Smooth muscle cell (in vitro differentiated cells): ENCODE measurements around the gene PTCD3. TPM values are rescaled to one million over a fixed set of nuclear protein-coding genes. Genes with fewer than 3 reads are reported as not detected.

Experiments used
- DNase-seq: peaks from one replicate; lab custom pipeline; 2025; ENCODE audit not compliant: unreplicated experiment; lab: John Stamatoyannopoulos, UW
- H2AFZ ChIP-seq: fragments of 200-600 bp; sonication (generic); 2 replicates; pipeline ENCODE4 v1.6.0; 2016; ENCODE audit warnings: antibody characterized with exemption, low read depth, mild to moderate bottlenecking
- H3F3A ChIP-seq: fragments of 200-600 bp; sonication (generic); 2 replicates; pipeline ENCODE4 v1.6.0; 2017; ENCODE audit warnings: antibody characterized with exemption, low read depth
- H3K27ac ChIP-seq: fragments of 200-600 bp; sonication (generic); 2 replicates; pipeline ENCODE4 v1.5.1; 2016; ENCODE audit warnings: low read depth, mild to moderate bottlenecking
- H3K27me3 ChIP-seq: fragments of 200-600 bp; sonication (generic); 2 replicates; pipeline ENCODE4 v1.6.1; 2016; ENCODE audit warnings: low read depth, mild to moderate bottlenecking
- H3K36me3 ChIP-seq: fragments of 200-600 bp; sonication (generic); 2 replicates; pipeline ENCODE4 v1.5.1; 2016; ENCODE audit warnings: low read depth
- H3K4me1 ChIP-seq: fragments of 200-600 bp; sonication (generic); 2 replicates; pipeline ENCODE4 v1.5.1; 2016; ENCODE audit warnings: low read depth
- H3K4me2 ChIP-seq: fragments of 200-600 bp; sonication (generic); 2 replicates; pipeline ENCODE4 v1.6.0; 2016; ENCODE audit warnings: mild to moderate bottlenecking
- H3K4me3 ChIP-seq: fragments of 200-600 bp; sonication (generic); 2 replicates; pipeline ENCODE4 v1.5.1; 2016; ENCODE audit warnings: mild to moderate bottlenecking
- H3K79me2 ChIP-seq: fragments of 200-600 bp; sonication (generic); 2 replicates; pipeline ENCODE4 v1.6.0; 2016; ENCODE audit warnings: low read depth, mild to moderate bottlenecking
- H3K9ac ChIP-seq: fragments of 200-600 bp; sonication (generic); 2 replicates; pipeline ENCODE4 v1.6.0; 2016; ENCODE audit warnings: low read depth
- H3K9me3 ChIP-seq: fragments of 200-600 bp; sonication (generic); replicated peaks from 2 replicates; pipeline ENCODE4 v1.5.1; 2016; ENCODE audit warnings: low read depth
- H4K20me1 ChIP-seq: fragments of 200-600 bp; sonication (generic); 2 replicates; pipeline ENCODE4 v1.6.0; 2016; ENCODE audit warnings: low read depth
- WGBS: methylation state at CpG from one replicate; pipeline ENCODE4 v1.1.7; 2016; ENCODE audit warnings: low lambda C conversion rate; 5-methylcytosine and 5-hydroxymethylcytosine counted together
- polyA plus RNA-seq: library from polyadenylated mRNA; unstranded; fragments of >200 nt; fragmentation: Nextera tagmentation; extraction: Ambion mirVana; gene quantifications from 2 replicates; pipeline ENCODE4 v1.2.1, GENCODE V29; 2016
- total RNA-seq: library from RNA; depleted of rRNA; stranded (reverse); fragments of >200 nt; gene quantifications from 2 replicates; pipeline ENCODE4 v1.2.3, GENCODE V29; 2014
- TF ChIP-seq, protein P1 (sequence below): fragments of 200-600 bp; sonication (generic); IDR thresholded peaks from 2 replicates; pipeline ENCODE4 v1.5.1; 2017; ENCODE audit warnings: borderline replicate concordance, mild to moderate bottlenecking, antibody characterized with exemption; ENCODE audit not compliant: insufficient read depth, poor library complexity, severe bottlenecking

The PTCD3 gene
- total and polyA plus RNA-seq, 2 experiments from 2014 or later, result 42.2 to 78.7 TPM

DNA sequence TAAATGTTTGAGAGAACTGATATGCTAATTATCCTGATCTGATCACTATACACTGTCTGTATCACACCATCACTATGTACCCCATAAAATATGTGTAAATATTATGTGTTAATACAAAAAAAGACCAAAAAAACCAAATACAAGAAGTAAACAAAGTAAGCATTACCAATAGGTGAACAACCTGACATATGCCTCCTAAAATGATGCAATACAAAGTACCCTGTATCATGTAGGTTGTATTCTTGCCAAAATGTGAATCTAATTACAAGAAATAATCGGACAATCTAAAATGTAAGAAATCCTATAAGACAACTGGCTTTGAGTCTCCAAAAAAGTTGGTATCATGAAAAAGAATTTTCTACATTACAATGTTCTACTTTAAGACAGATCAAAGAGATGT lies 8.1 kb upstream of the PTCD3 start:
- no peak overlapping the region for H3K9ac ChIP-seq
- no peaks in the 10 kb centered on the region for H3K9me3 ChIP-seq
- no peaks in the 10 kb centered on the region for H3K4me1 ChIP-seq
- peaks cover 24% of the 10 kb centered on the region for H3K36me3 ChIP-seq
- DNase-seq, result no peak
- H2AFZ ChIP-seq, result no peak overlapping the region
- no peak overlapping the region for H3K4me2 ChIP-seq
- no peak overlapping the region for H3K4me3 ChIP-seq
- H4K20me1 ChIP-seq, result peaks cover 12% of the 10 kb centered on the region
- 96% methylated on average over 1 of the region's 1 CpG for WGBS
- TF ChIP-seq, protein P1, sequence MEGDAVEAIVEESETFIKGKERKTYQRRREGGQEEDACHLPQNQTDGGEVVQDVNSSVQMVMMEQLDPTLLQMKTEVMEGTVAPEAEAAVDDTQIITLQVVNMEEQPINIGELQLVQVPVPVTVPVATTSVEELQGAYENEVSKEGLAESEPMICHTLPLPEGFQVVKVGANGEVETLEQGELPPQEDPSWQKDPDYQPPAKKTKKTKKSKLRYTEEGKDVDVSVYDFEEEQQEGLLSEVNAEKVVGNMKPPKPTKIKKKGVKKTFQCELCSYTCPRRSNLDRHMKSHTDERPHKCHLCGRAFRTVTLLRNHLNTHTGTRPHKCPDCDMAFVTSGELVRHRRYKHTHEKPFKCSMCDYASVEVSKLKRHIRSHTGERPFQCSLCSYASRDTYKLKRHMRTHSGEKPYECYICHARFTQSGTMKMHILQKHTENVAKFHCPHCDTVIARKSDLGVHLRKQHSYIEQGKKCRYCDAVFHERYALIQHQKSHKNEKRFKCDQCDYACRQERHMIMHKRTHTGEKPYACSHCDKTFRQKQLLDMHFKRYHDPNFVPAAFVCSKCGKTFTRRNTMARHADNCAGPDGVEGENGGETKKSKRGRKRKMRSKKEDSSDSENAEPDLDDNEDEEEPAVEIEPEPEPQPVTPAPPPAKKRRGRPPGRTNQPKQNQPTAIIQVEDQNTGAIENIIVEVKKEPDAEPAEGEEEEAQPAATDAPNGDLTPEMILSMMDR, result no peak
- no peaks in the 10 kb centered on the region for H3F3A ChIP-seq
- H3K27ac ChIP-seq, result no peak overlapping the region
- no peaks in the 10 kb centered on the region for H3K27me3 ChIP-seq
- peaks cover 37% of the 10 kb centered on the region for H3K79me2 ChIP-seq

DNA sequence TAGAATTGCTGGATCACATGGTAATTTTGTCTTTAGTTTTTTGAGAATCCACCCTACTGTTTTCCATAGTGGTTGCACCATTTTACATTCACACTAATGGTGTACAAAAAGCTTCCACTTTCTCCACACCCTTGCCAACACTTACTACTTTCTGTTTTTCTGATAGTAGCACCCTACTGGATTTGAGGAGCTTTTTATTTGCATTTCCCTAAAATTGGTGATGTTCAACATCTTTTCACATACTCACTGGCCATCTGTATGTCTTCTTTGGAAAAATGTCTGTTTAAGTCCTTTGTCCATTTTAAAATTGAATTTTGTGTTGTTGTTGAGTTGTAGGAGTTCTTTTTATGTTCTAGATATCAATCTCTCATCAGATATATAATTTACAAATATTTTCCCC lies 3.9 kb upstream of the PTCD3 start:
- Histone ChIP-seq H3K4me1 (peaks cover 11% of the 10 kb centered on the region), H3K36me3 (peaks cover 18% of the 10 kb centered on the region), H3K79me2 (peaks cover 59% of the 10 kb centered on the region), H3K27me3 (no peaks in the 10 kb centered on the region), H3K9me3 (no peaks in the 10 kb centered on the region), H3K4me3 (no peak overlapping the region), H3K9ac (no peak overlapping the region), H3K27ac (no peak overlapping the region), H2AFZ (no peak overlapping the region), H3K4me2 (no peak overlapping the region), H4K20me1 (peaks cover under 1% of the 10 kb centered on the region), H3F3A (no peaks in the 10 kb centered on the region)
- DNase-seq, result no peak
- TF ChIP-seq, protein P1, result no peak

DNA sequence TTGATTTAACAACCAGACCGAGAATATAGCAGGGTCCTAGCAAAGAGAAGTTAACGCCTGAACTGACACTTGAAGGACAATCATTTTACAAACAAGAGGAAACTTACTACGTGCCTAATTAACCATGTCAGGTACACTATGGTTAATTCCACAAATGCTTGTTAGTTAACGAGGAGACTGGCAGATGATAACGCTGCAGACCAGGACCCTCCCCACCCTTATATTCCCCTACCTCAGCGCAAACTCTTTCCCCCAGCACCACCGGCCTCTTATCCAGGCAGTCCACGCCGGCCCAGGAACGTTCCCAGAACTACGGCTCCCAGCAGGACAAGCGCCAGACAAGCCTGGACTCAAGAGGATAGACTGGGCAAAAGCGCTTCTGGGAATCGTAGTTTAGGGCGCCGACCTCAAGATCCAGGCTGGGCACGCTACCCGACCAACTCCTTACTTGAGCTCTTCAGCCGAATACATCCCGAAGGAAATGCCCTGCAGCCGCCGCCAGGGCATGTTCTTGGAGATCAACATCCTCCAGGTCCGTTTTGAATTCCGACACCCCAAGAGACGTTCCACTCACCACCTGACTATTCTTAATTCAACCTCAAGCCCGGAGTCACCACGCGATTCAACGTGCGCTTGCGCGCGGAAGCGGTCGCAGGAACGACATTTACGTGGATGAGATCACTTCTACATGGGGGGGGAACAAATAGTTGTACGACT lies 625 bp upstream of the PTCD3 start, which contains the start of gene POLR1A:
Gene POLR1A, minus strand, starts transcription at position 635 of the 717 bp plus-strand sequence. Its CDS starts 110 bp downstream, at position 525.
- Histone ChIP-seq H3K79me2 (peaks cover 77% of the 10 kb centered on the region), H4K20me1 (peaks cover 4% of the 10 kb centered on the region), H3F3A (no peaks in the 10 kb centered on the region), H3K4me1 (peaks cover 16% of the 10 kb centered on the region), H3K9me3 (no peaks in the 10 kb centered on the region), H3K36me3 (peaks cover 13% of the 10 kb centered on the region), H3K4me3 (peak within 1 kb of the TSS; percentile 94), H3K27me3 (no peaks in the 10 kb centered on the region), H3K4me2 (peak within 1 kb of the TSS; percentile 100), H3K9ac (peak within 1 kb of the TSS; percentile 92), H3K27ac (peak within 1 kb of the TSS; percentile 78), H2AFZ (peak within 1 kb of the TSS; percentile 85)
- TF ChIP-seq, protein P1, result no peak
- WGBS, result under 1% methylated on average over 38 of the region's 38 CpGs
- peak; percentile 92 for DNase-seq

DNA sequence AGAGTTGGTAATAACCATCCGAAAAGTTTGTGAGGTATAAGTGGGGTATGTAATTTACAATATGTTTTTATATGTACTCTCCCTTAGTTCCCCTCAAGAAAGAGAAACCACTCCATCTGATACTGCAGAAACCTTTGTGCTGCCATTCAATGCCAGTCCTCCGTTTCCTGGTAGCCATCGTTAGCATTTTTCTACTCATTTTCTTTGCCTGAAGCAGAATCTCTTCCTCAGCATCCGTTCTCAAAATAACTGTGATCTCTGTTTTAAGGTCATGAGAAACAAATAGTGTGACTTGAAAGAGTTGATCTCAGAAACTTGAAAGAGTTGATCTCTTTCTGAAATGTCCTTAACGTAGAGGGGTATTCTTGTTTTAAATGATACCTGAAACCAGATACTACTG lies 996 bp downstream of the PTCD3 start:
- TF ChIP-seq, protein P1, result no peak
- peak overlapping the region; percentile 100 for H3K4me2 ChIP-seq
- H3K27me3 ChIP-seq, result no peaks in the 10 kb centered on the region
- no peaks in the 10 kb centered on the region for H3F3A ChIP-seq
- H3K79me2 ChIP-seq, result peaks cover 71% of the 10 kb centered on the region
- H3K4me3 ChIP-seq, result peak overlapping the region; percentile 94
- H3K36me3 ChIP-seq, result peaks cover 9% of the 10 kb centered on the region
- peak overlapping the region; percentile 92 for H3K9ac ChIP-seq
- H3K9me3 ChIP-seq, result no peaks in the 10 kb centered on the region
- no peak for DNase-seq
- peaks cover 7% of the 10 kb centered on the region for H4K20me1 ChIP-seq
- H3K4me1 ChIP-seq, result peaks cover 16% of the 10 kb centered on the region
- WGBS, result 16% methylated on average over 5 of the region's 5 CpGs
- H2AFZ ChIP-seq, result peak overlapping the region; percentile 85
- no peak overlapping the region for H3K27ac ChIP-seq
